Lower leg skin (tissue), 3 donors: Measurements from ENCODE around the gene SIX3.

Experiments used
- CTCF ChIP-seq, 3 donors: fragments of 450-650 bp; IDR thresholded peaks; one replicate each; pipeline ENCODE4 v1.5.1; 2016; ENCODE audit warnings: antibody characterized with exemption in 3 of 3, mild to moderate bottlenecking in 3 of 3, moderate library complexity in 2 of 3
- POLR2A ChIP-seq, 2 donors: fragments of 450-650 bp; IDR thresholded peaks; one replicate each; pipeline ENCODE4 v1.6.1; 2016 to 2017; ENCODE audit warnings: antibody characterized with exemption in 2 of 2, mild to moderate bottlenecking in 1 of 2, moderate library complexity in 1 of 2

GRCh38 chr2:44955593-44956392, 14.3 kb downstream of the SIX3 start:
- TF ChIP-seq CTCF (IDR thresholded peaks at IDR 0.05) (no peak), POLR2A (IDR thresholded peaks at IDR 0.05) (no peak)
